Chondrocyte (in vitro differentiated cells): ENCODE results near the gene PIGT. TPM values are rescaled to one million over a fixed set of nuclear protein-coding genes. Genes with fewer than 3 reads are reported as not detected.

Experiments
- DNase-seq: peaks from one replicate; pipeline ENCODE4 v3.0.0; 2021; ENCODE audit warnings: mixed read lengths, low spot score
- H3K27ac Mint-ChIP-seq: one replicate; pipeline ENCODE4 v1.8.0; 2021; ENCODE audit warnings: mild to moderate bottlenecking, moderate library complexity, mixed read lengths; ENCODE audit not compliant: unreplicated experiment
- H3K27me3 Mint-ChIP-seq: 2 replicates; pipeline ENCODE4 v1.8.0; 2021; ENCODE audit warnings: low read depth, mixed read lengths
- H3K36me3 Mint-ChIP-seq: 2 replicates; pipeline ENCODE4 v1.8.0; 2021; ENCODE audit warnings: low read depth, mixed read lengths
- H3K4me1 Mint-ChIP-seq: 2 replicates; pipeline ENCODE4 v1.8.0; 2021; ENCODE audit warnings: low read depth, mild to moderate bottlenecking, mixed read lengths
- H3K4me3 Mint-ChIP-seq: one replicate; pipeline ENCODE4 v1.8.0; 2021; ENCODE audit warnings: mild to moderate bottlenecking, moderate library complexity, mixed read lengths; ENCODE audit not compliant: unreplicated experiment
- H3K9me3 Mint-ChIP-seq: 2 replicates; pipeline ENCODE4 v1.8.0; 2021; ENCODE audit warnings: low read depth, mixed read lengths
- CTCF ChIP-seq: fragments of 200-600 bp; sonication (generic); IDR thresholded peaks from 2 replicates; pipeline ENCODE4 v1.5.0; 2021; ENCODE audit warnings: antibody characterized with exemption, mild to moderate bottlenecking, moderate library complexity
- total RNA-seq: library from RNA; stranded (reverse); gene quantifications from 3 replicates; pipeline ENCODE4 v1.2.1, GENCODE V29; 2021

Gene PIGT
- total RNA-seq, 1 donor from 2014 or later = 105 TPM

DNA sequence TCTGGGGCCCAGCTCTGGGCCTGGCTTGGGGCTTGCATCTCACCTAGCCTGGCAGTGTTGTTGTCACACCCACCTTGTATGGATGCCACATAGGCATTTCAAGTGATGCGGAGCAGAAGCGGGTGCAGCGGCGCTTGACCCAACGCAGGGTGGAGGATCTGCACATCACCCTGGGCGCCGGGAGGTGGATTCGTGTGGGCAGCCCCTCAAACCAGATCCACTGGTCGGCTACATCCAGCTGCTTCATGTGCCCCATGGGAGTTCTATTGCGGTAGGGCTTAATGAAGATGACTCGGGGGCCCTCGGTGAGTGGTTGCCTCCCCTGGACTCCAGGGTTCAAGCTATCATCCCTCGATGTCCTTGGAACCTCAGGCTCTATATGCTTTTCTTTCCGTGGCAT lies 41.0 kb upstream of the PIGT start:
- Mint-ChIP-seq H3K4me1 (no peaks in the 10 kb centered on the region), H3K9me3 (no peaks in the 10 kb centered on the region)
- no peak for TF ChIP-seq CTCF

DNA sequence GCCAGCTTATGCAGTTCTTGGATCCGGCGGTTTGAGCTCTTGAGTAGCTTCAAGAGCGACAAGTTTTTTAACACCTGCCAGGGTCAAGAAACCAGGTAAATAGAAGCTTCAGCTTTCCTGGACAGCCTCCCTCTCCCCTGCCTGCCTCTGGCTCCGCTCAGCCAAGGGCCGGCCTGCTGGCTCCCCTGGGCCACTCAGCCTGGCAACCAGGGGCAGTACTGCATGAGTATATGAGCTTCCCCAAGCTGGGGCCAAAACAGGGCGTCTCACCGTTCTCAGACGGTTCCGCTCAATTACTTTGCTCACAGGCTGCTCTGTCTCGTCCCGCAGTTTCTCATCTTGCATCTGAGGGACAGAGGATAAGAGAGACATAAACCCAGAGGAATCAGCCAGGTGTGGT lies 38.7 kb upstream of the PIGT start:
- peaks cover 5% of the 10 kb centered on the region for H3K36me3 Mint-ChIP-seq
- no peaks in the 10 kb centered on the region for H3K4me1 Mint-ChIP-seq
- no peak for DNase-seq
- H3K27ac Mint-ChIP-seq = no peak overlapping the region
- H3K27me3 Mint-ChIP-seq = no peaks in the 10 kb centered on the region
- TF ChIP-seq CTCF = no peak
- H3K9me3 Mint-ChIP-seq = no peaks in the 10 kb centered on the region
- no peak overlapping the region for H3K4me3 Mint-ChIP-seq

More for the DNA sequence above, 41.0 kb upstream of the PIGT start:
- no peak overlapping the region for H3K27ac Mint-ChIP-seq
- no peak overlapping the region for H3K4me3 Mint-ChIP-seq
- H3K36me3 Mint-ChIP-seq = peaks cover 3% of the 10 kb centered on the region
- H3K27me3 Mint-ChIP-seq = no peaks in the 10 kb centered on the region
- DNase-seq = no peak

DNA sequence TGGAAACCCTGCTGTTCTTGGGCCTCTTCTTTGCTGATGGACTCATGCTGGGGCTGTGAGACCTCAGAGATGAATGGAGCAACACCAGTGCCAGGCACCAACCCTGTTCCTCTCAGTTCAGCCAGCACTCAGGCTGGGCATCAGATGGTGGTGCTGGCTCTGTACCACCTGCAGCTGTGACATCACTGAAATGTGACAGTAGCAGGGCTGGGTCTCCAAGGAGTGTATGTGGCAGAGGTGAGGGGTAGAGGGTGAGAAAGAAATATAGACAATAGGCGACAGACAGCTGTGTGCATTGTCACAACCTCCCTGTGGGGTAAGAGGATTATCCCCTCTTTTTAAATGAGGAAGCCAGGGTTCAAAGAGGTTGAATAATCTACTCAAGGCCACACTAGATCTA lies 37.8 kb upstream of the PIGT start, which contains the start of gene TP53TG5:
TSS of gene TP53TG5 (minus strand) at position 135 of the 400 bp plus-strand sequence. CDS start at position 46, 89 bp downstream.
- Mint-ChIP-seq H3K4me3 (no peak within 1 kb of the TSS), H3K27me3 (no peaks in the 10 kb centered on the region), H3K36me3 (peaks cover 5% of the 10 kb centered on the region), H3K9me3 (no peaks in the 10 kb centered on the region), H3K4me1 (no peaks in the 10 kb centered on the region), H3K27ac (no peak within 1 kb of the TSS)
- TF ChIP-seq CTCF = no peak
- DNase-seq = no peak

- no peaks in the 10 kb centered on the region for H3K36me3 Mint-ChIP-seq
Measured at GRCh38 chr20:45387274-45387673, 28.7 kb upstream of the PIGT start.

GRCh38 chr20:45390931-45391330 lies 25.0 kb upstream of the PIGT start:
- H3K9me3 Mint-ChIP-seq = peaks cover 11% of the 10 kb centered on the region
- no peaks in the 10 kb centered on the region for H3K36me3 Mint-ChIP-seq
- H3K4me1 Mint-ChIP-seq = peaks cover 4% of the 10 kb centered on the region
- H3K27ac Mint-ChIP-seq = no peak overlapping the region
- no peak for TF ChIP-seq CTCF
- no peak overlapping the region for H3K4me3 Mint-ChIP-seq
- no peaks in the 10 kb centered on the region for H3K27me3 Mint-ChIP-seq
- no peak for DNase-seq

More at GRCh38 chr20:45387274-45387673, 28.7 kb upstream of the PIGT start:
- Mint-ChIP-seq H3K4me1 (no peaks in the 10 kb centered on the region), H3K9me3 (peaks cover 11% of the 10 kb centered on the region), H3K27ac (no peak overlapping the region), H3K27me3 (no peaks in the 10 kb centered on the region), H3K4me3 (no peak overlapping the region)
- DNase-seq = no peak
- no peak for TF ChIP-seq CTCF
